Measurements from ENCODE around the gene WWOX. TPM values are rescaled to one million over a fixed set of nuclear protein-coding genes. Genes with fewer than 3 reads are reported as not detected.

The WWOX gene
- total RNA-seq, 2 donors from 2014 or later = 12.6 to 17.2 TPM

DNA sequence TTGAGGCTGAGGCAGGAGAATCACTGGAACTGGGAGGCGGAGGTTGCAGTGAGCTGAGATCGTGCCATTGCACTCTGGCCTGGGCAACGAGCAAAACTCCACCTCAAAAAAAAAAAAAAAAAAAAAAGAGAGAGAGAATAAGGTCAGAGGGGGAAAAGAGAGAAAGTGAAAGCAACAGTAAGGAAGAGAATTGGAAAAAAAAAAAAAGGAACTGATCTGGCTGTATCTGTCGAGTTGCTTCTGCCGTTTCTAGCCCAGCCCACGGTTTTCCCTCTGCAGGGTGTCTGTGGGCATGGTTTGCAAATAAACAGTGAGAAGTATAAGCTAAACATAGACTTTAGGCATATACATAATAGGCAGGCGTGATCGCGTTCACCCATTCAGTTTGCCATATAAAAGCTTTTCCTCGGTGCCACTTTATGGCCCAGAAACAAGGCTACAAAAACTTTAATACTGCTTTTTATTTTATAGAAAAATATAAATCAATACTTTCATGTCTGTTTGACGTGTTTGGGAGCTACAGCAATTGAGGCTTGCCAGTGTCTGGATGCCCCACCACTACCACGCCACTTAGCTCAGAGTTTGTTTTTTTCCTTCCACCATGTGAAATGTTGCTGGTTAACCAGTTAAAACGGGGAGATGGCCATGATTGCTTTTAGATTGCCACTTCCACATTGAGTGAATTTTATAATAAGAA lies 1064.4 kb downstream of the WWOX start:
- DNase-seq (ENCODE audit: low spot score in 2 of 2) (no peak), ATAC-seq (peak; percentile 24 to 43)
- Mint-ChIP-seq H3K27ac (peak overlapping the region; percentile 14 to 88), H3K36me3 (peaks cover 8 to 22% of the 10 kb centered on the region in 2 donors), H3K9me3 (peaks cover 3 to 11% of the 10 kb centered on the region in 2 donors)

DNA sequence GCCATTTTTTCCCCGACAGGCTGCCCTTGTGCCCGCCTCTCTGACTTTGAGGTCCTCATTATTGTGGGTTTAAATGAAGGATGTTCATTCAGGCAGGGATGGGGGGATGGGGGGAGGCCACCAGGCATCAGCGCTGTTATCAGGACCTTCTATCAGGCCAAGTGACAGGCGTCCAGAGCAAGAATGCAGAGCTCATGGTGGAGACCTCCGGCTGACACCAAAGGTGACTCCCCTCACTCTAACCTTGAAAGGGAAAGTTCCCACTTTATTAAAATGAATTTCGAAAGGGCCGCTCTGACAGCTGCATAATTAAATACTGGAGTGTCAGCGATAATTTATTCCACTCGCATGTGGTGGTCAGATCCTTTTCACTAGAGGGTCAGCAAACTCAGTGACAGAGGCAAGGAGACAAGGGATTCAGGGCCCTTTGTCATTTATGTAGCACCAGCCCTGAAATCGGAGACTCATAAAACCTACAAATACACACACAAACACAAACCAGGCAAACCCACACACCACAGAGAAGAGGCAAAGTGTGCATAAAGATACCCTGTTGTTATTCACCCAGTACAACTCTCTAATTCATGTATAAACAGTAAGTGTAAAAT lies 1065.0 kb downstream of the WWOX start:
- no peak overlapping the region for H3K27ac Mint-ChIP-seq
- ATAC-seq = no peak
- peaks cover 3 to 11% of the 10 kb centered on the region in 2 donors for H3K9me3 Mint-ChIP-seq
- H3K36me3 Mint-ChIP-seq = peaks cover 8 to 25% of the 10 kb centered on the region in 2 donors
- no peak for DNase-seq (ENCODE audit: low spot score in 2 of 2)

DNA sequence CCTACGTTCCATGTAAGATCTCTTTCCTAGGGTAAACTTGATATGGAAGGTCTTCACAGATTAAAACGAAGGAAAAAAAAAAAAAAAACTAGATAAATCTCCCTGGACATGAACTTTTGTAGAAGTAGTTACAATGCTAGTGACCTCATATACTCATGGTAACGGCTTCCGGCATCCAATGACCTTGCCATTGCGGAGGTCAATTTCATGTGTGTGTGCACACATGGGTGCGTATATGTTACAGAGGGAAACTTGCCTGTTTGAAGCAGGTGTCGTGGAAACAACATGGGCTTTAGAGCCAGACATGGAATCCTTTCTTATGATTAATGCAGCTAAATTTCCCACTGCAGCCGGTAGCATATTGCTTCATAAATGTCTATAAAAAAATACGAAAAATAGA lies 1065.6 kb downstream of the WWOX start:
- DNase-seq (ENCODE audit: low spot score in 2 of 2) (no peak), ATAC-seq (no peak)
- Mint-ChIP-seq H3K9me3 (peaks cover 3 to 11% of the 10 kb centered on the region in 2 donors), H3K36me3 (peaks cover 8 to 25% of the 10 kb centered on the region in 2 donors), H3K27ac (no peak overlapping the region)

DNA sequence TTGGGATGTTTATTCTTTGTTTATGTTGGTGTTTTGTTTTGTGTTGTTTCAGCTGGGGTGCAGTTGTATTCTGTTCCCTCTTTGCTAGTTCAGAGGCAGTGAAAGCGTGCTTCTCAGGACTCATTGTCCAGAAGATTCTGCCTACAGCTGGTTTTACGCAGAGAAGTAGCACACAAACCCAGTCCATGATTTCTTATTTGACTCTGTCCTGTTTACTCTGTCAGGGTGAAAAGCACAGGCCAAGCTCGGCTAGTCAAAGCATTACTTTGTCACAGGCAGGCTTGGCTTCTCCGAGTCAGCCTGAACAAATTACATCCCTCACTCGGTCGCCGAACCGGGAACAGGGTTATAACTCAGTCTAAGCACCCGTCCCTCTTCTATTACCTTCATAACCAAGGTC lies 1066.1 kb downstream of the WWOX start:
- H3K9me3 Mint-ChIP-seq = peaks cover 3 to 11% of the 10 kb centered on the region in 2 donors
- ATAC-seq = no peak
- peaks cover 8 to 25% of the 10 kb centered on the region in 2 donors for H3K36me3 Mint-ChIP-seq
- DNase-seq (ENCODE audit: low spot score in 2 of 2) = no peak
- no peak overlapping the region for H3K27ac Mint-ChIP-seq

DNA sequence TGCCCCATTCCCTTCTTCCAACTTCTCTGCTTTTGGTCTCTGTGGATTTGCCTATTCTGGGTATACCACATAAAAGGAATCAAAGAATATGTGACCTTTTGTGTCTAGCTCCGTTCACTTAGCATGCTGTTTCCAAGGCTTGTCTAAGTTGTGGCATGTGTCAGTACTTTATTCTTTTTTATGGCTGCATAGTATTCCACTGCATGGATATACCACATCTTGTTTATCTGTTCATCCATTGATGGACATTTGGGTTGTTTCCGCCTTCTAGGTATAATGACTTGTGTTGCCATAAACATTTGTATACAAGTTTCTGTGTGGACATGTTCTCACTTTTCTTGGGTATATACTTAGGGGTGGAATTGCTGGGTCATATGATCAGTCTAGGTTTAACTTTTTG lies 1068.4 kb downstream of the WWOX start:
- H3K27ac Mint-ChIP-seq = no peak overlapping the region
- DNase-seq (ENCODE audit: low spot score in 2 of 2) = no peak
- peaks cover 3 to 11% of the 10 kb centered on the region in 2 donors for H3K9me3 Mint-ChIP-seq
- no peak for ATAC-seq
- H3K36me3 Mint-ChIP-seq = peaks cover 8 to 25% of the 10 kb centered on the region in 2 donors

DNA sequence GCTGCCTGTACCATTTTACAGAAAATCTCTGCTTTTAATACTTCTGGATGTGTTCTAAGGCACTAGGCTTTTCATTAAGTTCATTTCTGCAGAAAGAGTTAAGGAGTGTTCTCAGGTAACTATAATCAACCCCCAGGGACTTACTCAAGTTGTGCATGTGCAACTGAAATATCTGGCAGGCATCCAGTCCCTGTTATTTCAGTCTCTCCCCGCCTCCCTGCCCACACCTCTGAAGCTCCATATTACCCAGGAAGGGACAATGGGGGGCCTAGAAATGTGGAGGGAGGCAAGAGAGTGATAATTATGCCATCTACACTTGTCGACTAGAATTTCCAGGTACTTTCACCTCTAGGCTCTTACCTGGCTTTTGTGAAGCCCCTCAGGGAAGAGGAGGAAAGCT lies 1068.9 kb downstream of the WWOX start:
- Mint-ChIP-seq H3K36me3 (peaks cover 8 to 25% of the 10 kb centered on the region in 2 donors), H3K9me3 (peaks cover 3 to 11% of the 10 kb centered on the region in 2 donors), H3K27ac (no peak overlapping the region)
- DNase-seq (ENCODE audit: low spot score in 2 of 2) (no peak), ATAC-seq (no peak)

DNA sequence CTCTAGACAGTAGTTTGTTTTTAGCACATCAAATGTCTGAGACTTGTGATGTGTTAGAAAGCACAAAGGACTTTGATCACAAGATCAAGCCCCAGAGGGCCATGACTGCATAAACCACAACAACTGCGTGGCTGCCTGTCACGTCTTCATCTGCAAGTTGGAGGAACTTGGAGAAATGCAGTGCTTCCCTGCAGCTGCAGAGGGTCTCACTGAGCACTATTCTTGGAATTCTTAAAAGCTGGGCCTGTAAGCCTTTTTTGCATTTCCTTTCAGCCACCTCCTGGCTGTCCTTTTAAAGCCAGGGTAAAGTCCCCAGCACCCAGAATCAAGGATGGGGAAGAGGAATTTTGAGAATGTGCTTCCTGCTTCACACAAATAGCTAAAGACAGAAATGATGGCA lies 1069.8 kb downstream of the WWOX start:
- DNase-seq (ENCODE audit: low spot score in 2 of 2) (no peak), ATAC-seq (peak in 1 of 2 donors; percentile 85)
- peaks cover 3 to 11% of the 10 kb centered on the region in 2 donors for H3K9me3 Mint-ChIP-seq
- peaks cover 8 to 25% of the 10 kb centered on the region in 2 donors for H3K36me3 Mint-ChIP-seq
- no peak overlapping the region for H3K27ac Mint-ChIP-seq

DNA sequence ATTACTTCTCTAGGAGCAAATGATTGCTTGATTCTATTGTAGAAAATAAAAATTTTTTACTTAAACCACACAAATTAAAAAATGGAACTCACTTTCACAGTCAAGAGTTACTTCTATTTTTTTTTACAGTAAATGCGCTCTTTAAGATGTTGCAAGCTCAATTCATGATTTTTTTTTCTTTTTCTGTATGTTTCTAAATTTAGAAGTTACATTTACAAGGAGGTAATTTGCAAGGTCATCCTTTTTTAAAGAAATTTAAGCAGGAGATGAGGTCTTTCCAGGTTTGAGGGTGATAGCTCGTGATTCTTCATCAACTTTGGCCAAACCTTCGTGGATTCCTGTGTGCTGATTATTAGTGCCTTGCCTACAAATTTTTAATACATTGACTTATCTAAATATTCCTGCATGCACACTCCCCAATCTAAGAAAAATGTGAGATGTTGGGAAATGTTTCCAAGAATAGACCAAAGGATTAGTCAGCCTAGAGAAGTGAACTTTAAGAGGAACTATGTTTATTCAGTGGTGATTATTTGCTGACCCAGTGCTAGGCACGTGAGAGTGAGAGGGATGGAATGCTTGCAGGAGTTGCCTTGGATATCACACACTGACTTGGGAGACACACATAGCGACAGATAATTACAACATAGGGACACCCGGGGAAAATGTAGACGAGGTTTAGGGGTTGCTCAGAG lies 1071.2 kb downstream of the WWOX start:
- no peak for ATAC-seq
- no peak for DNase-seq (ENCODE audit: low spot score in 2 of 2)
- Mint-ChIP-seq H3K27ac (no peak overlapping the region), H3K36me3 (peaks cover 11 to 26% of the 10 kb centered on the region in 2 donors), H3K9me3 (peaks cover 7 to 11% of the 10 kb centered on the region in 2 donors)

DNA sequence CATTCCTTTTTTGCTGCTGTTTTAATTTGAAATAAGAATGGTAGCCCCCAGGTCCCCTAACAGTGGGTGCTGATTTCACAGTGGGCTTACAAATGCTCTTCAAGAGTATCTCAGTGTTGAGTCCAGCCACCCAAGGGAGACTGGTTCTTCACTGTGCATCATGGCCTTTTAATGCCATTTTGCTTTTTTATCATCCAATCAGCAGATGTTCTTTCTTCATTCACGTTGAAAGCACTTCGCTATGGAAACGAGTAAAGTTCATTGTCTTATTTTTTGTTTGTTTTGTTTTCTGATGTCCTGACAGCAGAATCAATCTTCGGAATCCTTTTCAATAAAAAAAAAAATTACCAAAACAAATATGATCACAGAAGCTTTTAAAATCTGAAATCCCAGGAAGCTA lies 1072.0 kb downstream of the WWOX start:
- peaks cover 10 to 11% of the 10 kb centered on the region in 2 donors for H3K9me3 Mint-ChIP-seq
- H3K27ac Mint-ChIP-seq = no peak overlapping the region
- no peak for DNase-seq (ENCODE audit: low spot score in 2 of 2)
- peaks cover 14 to 28% of the 10 kb centered on the region in 2 donors for H3K36me3 Mint-ChIP-seq
- no peak for ATAC-seq

DNA sequence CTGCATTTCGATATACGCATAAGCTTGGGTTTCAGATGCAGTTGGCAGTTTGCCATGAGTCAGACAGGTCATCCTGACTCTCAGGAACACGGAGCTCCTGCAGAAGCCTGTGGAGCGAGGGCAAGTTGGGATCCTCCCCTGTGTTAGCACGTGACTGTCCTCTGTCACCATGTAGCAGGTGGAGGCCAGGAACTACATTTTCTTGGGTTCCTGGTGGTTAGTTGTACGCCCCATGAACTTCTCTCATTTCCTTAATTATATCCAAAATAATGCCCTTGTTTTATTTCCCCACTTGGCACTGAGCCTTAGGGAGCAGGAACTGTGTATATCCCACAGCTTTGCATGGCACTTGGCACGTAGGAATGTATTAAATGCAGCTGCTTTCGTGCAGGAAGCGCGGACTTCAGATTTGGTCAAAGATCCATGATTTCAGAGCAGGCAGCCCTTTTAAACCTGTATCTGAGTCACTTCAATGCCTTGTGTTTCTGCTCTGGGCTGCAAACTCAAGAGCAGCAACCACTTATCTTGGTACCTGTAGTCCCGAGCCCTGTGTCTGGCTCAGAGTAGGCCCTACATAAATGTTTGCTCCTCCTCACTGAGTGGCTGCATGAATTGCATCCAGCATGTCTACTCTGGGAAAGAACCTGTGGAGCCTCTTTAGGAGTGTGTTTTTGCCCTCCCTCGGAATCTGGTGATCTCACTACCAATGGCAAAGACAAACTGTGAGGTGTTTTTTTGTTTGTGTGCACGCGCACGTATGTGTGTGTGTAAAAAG lies 1072.7 kb downstream of the WWOX start:
- DNase-seq (ENCODE audit: low spot score in 2 of 2) (no peak), ATAC-seq (no peak)
- no peak overlapping the region for H3K27ac Mint-ChIP-seq
- peaks cover 16 to 34% of the 10 kb centered on the region in 2 donors for H3K36me3 Mint-ChIP-seq
- H3K9me3 Mint-ChIP-seq = peaks cover 10 to 16% of the 10 kb centered on the region in 2 donors

DNA sequence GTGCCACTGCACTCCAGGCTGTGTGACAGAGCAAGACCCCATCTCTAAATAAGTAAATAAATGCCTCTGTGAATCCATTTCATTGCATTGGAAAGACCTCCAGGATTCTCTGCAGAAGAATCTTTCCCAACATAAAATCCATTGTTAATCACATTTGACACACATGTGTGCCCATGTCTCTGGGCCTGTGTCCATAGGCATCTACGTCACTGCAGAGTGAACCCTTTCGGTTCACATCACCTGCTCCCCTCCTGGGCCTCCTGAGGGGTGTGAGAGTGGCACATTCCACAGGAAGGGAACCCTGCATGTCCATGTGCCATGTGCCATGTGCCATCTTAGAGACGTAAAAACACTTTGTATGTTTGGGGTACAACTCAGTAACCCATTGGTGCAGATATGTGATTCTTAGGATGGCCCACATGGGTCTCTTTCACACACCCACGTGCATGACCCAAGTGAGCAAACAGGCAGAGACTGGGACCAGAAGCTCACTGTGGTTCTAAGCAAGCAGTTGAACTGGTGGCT lies 1073.6 kb downstream of the WWOX start:
- peaks cover 16 to 32% of the 10 kb centered on the region in 2 donors for H3K36me3 Mint-ChIP-seq
- no peak overlapping the region for H3K27ac Mint-ChIP-seq
- no peak for ATAC-seq
- DNase-seq (ENCODE audit: low spot score in 2 of 2) = no peak
- H3K9me3 Mint-ChIP-seq = peaks cover 11 to 17% of the 10 kb centered on the region in 2 donors

DNA sequence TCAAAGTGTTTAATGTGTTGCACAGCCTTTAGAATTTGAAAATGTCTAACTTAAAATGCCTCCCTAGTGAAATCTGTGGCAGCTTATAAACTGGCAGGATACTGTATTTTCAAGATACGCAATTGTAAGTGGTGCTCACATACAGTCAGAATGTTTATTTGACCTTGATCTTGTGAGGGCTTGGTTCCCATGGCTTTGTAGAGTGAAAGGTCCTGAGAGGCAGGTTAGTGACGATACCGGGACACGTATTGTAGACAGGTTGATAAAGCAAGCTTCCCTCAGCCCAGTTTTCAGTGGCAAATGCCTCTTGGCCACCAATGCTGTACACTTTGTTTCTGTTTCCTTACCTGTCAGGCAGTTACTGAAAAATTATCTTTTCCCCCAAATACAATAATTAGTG lies 1074.5 kb downstream of the WWOX start:
- Mint-ChIP-seq H3K36me3 (peaks cover 15 to 28% of the 10 kb centered on the region in 2 donors), H3K9me3 (peaks cover 11 to 17% of the 10 kb centered on the region in 2 donors)

DNA sequence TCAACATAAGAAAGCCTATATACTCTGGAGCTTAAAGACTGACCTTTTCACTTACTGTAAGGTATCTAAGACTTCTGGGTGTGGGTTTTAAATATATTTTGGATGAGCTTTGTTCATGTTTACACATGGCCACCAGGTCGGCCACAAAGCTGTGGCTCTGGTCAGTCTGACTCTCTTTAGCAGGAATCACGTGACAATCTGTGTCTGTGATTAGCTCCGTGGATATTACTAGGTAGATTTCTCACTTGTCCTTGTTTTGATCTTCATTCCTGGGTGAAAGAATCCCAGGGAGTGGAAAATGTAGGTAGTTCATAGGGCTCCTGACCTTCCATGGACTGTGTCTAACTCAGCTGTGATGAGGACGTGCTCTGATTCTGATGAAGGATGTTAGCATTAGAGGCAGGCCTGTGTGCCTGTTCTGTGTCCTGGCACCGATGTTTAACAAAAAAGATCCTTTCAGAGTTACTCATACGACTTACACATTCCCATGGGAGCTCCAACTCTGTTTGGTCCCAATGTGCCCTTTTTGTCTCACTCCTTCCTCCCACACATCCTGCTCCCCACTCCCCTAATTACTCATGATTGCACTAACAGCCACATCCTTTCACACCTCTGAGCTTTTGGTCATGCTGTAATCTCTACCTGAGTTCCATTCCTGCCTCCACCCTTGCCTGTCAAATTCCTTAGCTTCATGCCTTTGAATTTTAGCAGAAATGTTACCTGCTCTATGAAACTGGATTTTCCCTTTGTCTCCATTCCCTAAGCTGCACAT lies 1076.0 kb downstream of the WWOX start:
- H3K27ac Mint-ChIP-seq = peak overlapping the region in 1 of 2 donors; percentile 43
- DNase-seq (ENCODE audit: low spot score in 2 of 2) = no peak
- H3K9me3 Mint-ChIP-seq = peaks cover 16 to 17% of the 10 kb centered on the region in 2 donors
- ATAC-seq = peak; percentile 50 to 62
- H3K36me3 Mint-ChIP-seq = peaks cover 19 to 39% of the 10 kb centered on the region in 2 donors

More for the DNA sequence above, 1074.5 kb downstream of the WWOX start:
- no peak for DNase-seq (ENCODE audit: low spot score in 2 of 2)
- ATAC-seq = no peak
- no peak overlapping the region for H3K27ac Mint-ChIP-seq

DNA sequence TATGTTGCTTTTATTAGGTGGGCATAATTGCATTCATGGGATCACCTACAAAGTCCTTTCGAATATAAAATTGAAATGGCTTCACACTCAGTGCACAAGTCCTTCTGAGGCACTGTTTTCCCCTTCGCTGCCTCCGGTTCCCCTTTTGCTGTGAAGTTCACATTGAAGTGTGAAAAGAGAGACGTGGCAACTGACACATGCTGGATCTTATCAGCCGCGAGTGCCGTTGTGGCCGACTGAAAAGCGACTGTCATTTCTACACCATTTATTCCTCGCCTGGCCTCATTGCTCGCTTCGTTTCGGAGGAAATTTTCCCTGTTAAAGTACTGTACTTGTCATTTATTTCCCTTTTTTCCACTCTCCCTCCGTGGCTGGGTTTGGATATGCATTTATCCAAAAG lies 1077.6 kb downstream of the WWOX start:
- peaks cover 22 to 29% of the 10 kb centered on the region in 2 donors for H3K9me3 Mint-ChIP-seq
- no peak for ATAC-seq
- DNase-seq (ENCODE audit: low spot score in 2 of 2) = no peak
- H3K36me3 Mint-ChIP-seq = peaks cover 19 to 52% of the 10 kb centered on the region in 2 donors
- no peak overlapping the region for H3K27ac Mint-ChIP-seq

DNA sequence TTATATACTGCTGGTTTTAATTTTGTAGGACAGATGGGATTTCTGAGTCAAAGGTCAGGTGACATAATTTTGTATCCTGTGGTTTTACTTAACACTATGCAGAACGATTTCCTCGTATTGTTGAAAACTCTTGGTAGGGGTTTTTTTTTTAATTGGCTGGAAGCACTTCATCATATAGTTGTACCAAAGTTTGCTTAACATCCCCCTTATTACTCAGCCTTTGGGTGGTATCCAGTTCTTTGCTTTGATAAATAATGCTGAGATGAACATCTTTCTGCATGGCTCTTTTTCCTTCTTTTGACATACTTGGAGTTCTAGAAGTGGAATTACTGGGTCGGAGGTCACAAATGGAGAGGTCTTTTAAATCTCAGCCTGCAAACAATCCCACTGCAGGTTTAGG lies 1082.0 kb downstream of the WWOX start:
- Mint-ChIP-seq H3K36me3 (peaks cover 12 to 44% of the 10 kb centered on the region in 2 donors), H3K9me3 (peaks cover 15 to 31% of the 10 kb centered on the region in 2 donors), H3K27ac (no peak overlapping the region)
- DNase-seq (ENCODE audit: low spot score in 2 of 2) = no peak
- no peak for ATAC-seq

DNA sequence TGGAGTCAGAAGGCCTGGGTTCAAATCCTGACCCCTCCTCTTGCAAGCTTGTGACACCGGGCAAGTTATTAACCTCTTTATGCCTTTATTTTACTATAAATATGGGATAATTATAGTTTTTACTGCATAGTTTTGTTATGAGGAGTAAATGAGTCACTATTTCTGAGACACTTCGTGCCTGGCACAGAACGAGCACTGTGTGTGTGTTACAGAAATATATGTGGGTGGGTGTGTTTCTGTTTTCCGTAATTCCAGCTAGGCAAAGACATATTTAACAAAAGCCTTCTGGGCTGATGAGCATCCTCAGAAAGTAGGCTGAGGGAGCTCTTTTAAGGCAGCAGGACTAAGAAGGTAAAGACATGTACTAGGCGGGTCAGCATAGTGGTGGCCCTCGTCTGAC lies 1083.2 kb downstream of the WWOX start:
- ATAC-seq = peak; percentile 16 to 73
- no peak overlapping the region for H3K27ac Mint-ChIP-seq

More for the DNA sequence above, 1083.2 kb downstream of the WWOX start:
- no peak for DNase-seq (ENCODE audit: low spot score in 2 of 2)
- Mint-ChIP-seq H3K36me3 (peaks cover 6 to 32% of the 10 kb centered on the region in 2 donors), H3K9me3 (peaks cover 10 to 20% of the 10 kb centered on the region in 2 donors)
